ENCODE measurements around the gene AFG1L. TPM values are rescaled to one million over a fixed set of nuclear protein-coding genes. Genes with fewer than 3 reads are reported as not detected.
A peak's percentile ranks its signal among the peaks of the same experiment; 100 is the strongest.

Gene AFG1L
- total and polyA plus RNA-seq, 4 donors = 2.7 to 2.8 (median 2.7) TPM

GRCh38 chr6:108363113-108363512, 68.3 kb downstream of the AFG1L start:
- Histone ChIP-seq H3K27ac (ENCODE audit: low read depth in 1 of 2, low read length in 2 of 2) (peak overlapping the region; percentile 8 to 74), H3K9me3 (ENCODE audit: control insufficient read depth in 4 of 4, low read length in 3 of 4) (no peaks in the 10 kb centered on the region), H3K36me3 (ENCODE audit: control insufficient read depth in 4 of 4, insufficient read depth in 3 of 4, low read depth in 1 of 4, low read length in 3 of 4) (peaks cover 0 to 2% (median 0%) of the 10 kb centered on the region in 4 donors), H3K4me3 (ENCODE audit: low read depth in 1 of 3, low read length in 3 of 3) (no peak overlapping the region), H3K9ac (ENCODE audit: low read depth in 1 of 2, low read length in 2 of 2) (peak overlapping the region in 1 of 2 donors; percentile 88), H3K4me1 (ENCODE audit: control insufficient read depth in 4 of 4, insufficient read depth in 4 of 4, low read length in 3 of 4) (peaks cover 0 to 32% (median 13%) of the 10 kb centered on the region in 4 donors), H3K27me3 (ENCODE audit: control insufficient read depth in 4 of 4, insufficient read depth in 4 of 4, low read length in 3 of 4) (no peaks in the 10 kb centered on the region)
- DNase-seq (ENCODE audit: low spot score) = no peak
- WGBS = 38% methylated on average over 3 of the region's 3 CpGs
- TF ChIP-seq FOXA2 (IDR thresholded peaks at IDR 0.05) = peak; percentile 83
- peak; percentile 66 for TF ChIP-seq HNF4G (IDR thresholded peaks at IDR 0.05)
- no peak for TF ChIP-seq NR2F2 (IDR thresholded peaks at IDR 0.05)
- TF ChIP-seq RAD21 (IDR thresholded peaks at IDR 0.05) = peak; percentile 35 to 48
- TF ChIP-seq, protein P1, sequence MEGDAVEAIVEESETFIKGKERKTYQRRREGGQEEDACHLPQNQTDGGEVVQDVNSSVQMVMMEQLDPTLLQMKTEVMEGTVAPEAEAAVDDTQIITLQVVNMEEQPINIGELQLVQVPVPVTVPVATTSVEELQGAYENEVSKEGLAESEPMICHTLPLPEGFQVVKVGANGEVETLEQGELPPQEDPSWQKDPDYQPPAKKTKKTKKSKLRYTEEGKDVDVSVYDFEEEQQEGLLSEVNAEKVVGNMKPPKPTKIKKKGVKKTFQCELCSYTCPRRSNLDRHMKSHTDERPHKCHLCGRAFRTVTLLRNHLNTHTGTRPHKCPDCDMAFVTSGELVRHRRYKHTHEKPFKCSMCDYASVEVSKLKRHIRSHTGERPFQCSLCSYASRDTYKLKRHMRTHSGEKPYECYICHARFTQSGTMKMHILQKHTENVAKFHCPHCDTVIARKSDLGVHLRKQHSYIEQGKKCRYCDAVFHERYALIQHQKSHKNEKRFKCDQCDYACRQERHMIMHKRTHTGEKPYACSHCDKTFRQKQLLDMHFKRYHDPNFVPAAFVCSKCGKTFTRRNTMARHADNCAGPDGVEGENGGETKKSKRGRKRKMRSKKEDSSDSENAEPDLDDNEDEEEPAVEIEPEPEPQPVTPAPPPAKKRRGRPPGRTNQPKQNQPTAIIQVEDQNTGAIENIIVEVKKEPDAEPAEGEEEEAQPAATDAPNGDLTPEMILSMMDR (IDR thresholded peaks at IDR 0.05; ENCODE audit: low read depth, low read length, missing input control) = no peak
- no peak for TF ChIP-seq EGR1 (IDR thresholded peaks at IDR 0.05; ENCODE audit: low read depth in 2 of 2)
- peak; percentile 76 for TF ChIP-seq ATF3 (IDR thresholded peaks at IDR 0.05)
- peak; percentile 29 for TF ChIP-seq YY1 (IDR thresholded peaks at IDR 0.05)
- peak; percentile 43 to 59 for TF ChIP-seq RXRA (IDR thresholded peaks at IDR 0.05)
- TF ChIP-seq, protein P2, sequence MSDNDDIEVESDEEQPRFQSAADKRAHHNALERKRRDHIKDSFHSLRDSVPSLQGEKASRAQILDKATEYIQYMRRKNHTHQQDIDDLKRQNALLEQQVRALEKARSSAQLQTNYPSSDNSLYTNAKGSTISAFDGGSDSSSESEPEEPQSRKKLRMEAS (IDR thresholded peaks at IDR 0.05) = peak; percentile 34
- TF ChIP-seq GABPA (IDR thresholded peaks at IDR 0.05 in 1 of 2, conservative IDR thresholded peaks at IDR 0.05 in 1 of 2) = no peak
- TF ChIP-seq, protein P3, sequence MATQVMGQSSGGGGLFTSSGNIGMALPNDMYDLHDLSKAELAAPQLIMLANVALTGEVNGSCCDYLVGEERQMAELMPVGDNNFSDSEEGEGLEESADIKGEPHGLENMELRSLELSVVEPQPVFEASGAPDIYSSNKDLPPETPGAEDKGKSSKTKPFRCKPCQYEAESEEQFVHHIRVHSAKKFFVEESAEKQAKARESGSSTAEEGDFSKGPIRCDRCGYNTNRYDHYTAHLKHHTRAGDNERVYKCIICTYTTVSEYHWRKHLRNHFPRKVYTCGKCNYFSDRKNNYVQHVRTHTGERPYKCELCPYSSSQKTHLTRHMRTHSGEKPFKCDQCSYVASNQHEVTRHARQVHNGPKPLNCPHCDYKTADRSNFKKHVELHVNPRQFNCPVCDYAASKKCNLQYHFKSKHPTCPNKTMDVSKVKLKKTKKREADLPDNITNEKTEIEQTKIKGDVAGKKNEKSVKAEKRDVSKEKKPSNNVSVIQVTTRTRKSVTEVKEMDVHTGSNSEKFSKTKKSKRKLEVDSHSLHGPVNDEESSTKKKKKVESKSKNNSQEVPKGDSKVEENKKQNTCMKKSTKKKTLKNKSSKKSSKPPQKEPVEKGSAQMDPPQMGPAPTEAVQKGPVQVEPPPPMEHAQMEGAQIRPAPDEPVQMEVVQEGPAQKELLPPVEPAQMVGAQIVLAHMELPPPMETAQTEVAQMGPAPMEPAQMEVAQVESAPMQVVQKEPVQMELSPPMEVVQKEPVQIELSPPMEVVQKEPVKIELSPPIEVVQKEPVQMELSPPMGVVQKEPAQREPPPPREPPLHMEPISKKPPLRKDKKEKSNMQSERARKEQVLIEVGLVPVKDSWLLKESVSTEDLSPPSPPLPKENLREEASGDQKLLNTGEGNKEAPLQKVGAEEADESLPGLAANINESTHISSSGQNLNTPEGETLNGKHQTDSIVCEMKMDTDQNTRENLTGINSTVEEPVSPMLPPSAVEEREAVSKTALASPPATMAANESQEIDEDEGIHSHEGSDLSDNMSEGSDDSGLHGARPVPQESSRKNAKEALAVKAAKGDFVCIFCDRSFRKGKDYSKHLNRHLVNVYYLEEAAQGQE (IDR thresholded peaks at IDR 0.05) = no peak
- peak; percentile 11 for TF ChIP-seq ZBTB33 (IDR thresholded peaks at IDR 0.05)
- TF ChIP-seq JUND (IDR thresholded peaks at IDR 0.05) = peak; percentile 13 to 33
- peak; percentile 57 for TF ChIP-seq SP1 (IDR thresholded peaks at IDR 0.05)
- peak; percentile 79 to 85 for TF ChIP-seq HNF4A (conservative IDR thresholded peaks at IDR 0.05)
- peak; percentile 72 for TF ChIP-seq FOXA1 (IDR thresholded peaks at IDR 0.05)
- TF ChIP-seq TAF1 (conservative IDR thresholded peaks at IDR 0.05) = no peak

Data from liver (tissue), 9 donors.